NCI-H2227 treated with DMSO at 0.1 percent for 48 hours (cell line): ENCODE results near the gene ALDH5A1.

Experiments used
- DNase-seq: peaks from one replicate; lab custom pipeline; 2025; lab: John Stamatoyannopoulos, UW

The ALDH5A1 gene

GRCh38 chr6:24494821-24495795 is at the start of gene ALDH5A1:
TSS of gene ALDH5A1 (plus strand) at chr6:24494969. CDS start at chr6:24494997, 28 bp downstream.
- DNase-seq: peak; percentile 60

GRCh38 chr6:24445704-24446103 is 49.1 kb upstream of the ALDH5A1 start:
- no peak for DNase-seq

GRCh38 chr6:24446670-24447069 is 48.1 kb upstream of the ALDH5A1 start:
- DNase-seq: no peak

DNA sequence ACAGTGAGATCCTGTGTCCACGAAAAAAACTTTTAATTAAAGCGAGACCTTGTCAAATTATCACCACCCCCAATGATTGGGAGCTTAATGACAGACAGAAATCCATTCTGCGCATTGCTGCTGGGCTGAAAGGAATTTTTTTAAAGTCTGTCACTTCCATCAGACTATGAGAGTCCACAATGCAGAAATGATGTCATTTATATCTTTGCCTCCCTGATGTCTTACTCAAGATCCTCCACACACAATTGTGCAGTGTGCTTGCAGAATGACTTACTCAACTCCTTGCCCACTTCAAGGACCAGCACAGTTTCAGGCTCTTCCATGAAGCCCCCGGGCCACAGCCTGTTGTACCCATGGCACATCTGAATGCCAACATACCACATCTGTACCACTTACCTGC is 46.4 kb upstream of the ALDH5A1 start:
- no peak for DNase-seq

DNA sequence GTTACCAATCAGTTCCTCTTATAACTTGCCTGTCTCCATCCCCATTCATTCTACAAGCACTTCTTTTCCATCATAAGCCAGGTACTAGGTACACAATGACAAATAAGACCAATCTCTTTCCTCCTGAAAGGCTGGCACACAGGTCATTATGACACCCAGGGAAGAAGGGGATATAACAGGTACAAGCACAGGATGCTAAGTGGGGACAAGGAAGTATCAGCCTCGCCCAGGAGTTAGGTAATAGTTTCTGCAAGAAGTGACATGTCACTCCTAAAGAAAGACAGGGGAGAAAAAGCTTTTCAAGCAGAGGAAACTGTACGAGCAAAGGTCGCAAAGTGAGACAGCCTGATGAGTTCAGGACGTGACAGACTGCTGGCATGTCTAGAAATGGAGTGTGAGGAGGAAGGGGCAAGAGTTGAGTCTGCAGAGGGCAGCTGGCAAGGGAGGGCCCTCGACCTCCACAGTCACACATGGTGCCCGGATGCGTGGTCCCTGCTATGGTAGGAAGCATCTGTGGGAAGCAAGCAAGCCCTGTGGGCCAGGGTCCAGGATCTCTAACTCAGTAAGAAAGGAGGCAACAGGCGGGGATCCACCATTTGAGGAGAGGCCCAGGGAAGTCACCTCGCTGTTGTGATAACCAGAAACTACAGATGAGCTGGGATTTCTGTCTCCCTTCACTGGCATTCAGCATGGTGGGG is 45.8 kb upstream of the ALDH5A1 start:
- no peak for DNase-seq

GRCh38 chr6:24451581-24452388 is 43.0 kb upstream of the ALDH5A1 start:
- no peak for DNase-seq

GRCh38 chr6:24453921-24454320 is 40.8 kb upstream of the ALDH5A1 start:
- DNase-seq: no peak

- DNase-seq: no peak
Measured at GRCh38 chr6:24454452-24454851, 40.3 kb upstream of the ALDH5A1 start.

DNA sequence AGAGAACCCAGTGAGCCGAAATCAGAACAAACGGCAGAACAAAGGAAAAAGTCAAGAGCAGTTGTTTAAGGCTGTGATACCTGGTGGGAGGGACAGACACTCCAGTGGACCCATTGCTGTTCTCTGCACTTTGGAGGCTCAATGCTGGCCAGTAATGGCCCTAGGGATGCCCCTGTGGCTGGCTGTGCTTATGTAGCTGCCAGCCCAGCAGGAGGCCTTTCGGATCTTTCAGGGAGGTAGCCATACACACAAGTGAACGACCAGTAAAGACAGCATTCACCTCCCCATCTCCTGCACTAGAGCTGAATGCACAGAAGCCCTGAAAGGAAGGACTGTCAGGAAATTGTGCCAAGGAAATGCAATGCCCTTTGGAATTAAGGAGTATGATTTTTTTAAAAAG is 39.7 kb upstream of the ALDH5A1 start:
- no peak for DNase-seq

GRCh38 chr6:24458134-24458533 is 36.6 kb upstream of the ALDH5A1 start:
- DNase-seq: no peak

DNA sequence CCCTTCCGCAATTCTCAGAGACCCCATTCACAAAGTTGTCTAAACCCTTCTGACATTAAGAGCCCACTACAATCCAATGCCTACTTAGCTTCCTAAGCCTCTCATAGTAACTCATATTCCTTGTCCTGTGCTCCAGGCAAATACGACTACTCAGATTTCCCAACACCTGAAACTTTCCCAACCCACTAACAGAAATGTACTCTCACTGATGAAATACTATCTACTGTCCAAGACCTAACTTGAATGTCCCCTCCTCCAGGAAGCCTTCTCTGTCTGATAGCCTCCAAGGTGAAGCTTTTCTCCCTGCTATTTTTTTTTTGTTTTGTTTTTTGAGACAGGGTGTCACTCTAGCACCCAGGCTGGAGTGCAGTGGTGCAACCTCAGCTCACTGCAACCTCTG is 35.8 kb upstream of the ALDH5A1 start:
- DNase-seq: no peak

DNA sequence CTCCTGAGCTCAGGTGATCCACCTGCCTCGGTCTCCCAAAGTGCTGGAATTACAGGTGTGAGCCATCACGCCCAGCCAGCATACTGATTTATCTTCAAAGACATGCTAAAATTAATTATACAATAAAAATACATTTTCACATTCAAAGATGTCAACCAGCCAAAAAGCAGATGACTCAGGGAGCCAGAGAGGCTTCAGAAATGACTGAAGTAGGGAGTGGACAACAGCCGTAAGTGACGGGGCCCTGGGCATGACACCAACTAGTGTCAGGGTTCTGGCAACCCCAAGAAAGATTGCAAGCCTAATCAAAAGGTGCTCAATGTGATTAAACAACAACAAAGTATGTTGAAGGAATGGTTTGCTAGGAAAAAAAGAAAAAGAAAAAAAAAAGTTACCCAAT is 33.8 kb upstream of the ALDH5A1 start:
- no peak for DNase-seq

DNA sequence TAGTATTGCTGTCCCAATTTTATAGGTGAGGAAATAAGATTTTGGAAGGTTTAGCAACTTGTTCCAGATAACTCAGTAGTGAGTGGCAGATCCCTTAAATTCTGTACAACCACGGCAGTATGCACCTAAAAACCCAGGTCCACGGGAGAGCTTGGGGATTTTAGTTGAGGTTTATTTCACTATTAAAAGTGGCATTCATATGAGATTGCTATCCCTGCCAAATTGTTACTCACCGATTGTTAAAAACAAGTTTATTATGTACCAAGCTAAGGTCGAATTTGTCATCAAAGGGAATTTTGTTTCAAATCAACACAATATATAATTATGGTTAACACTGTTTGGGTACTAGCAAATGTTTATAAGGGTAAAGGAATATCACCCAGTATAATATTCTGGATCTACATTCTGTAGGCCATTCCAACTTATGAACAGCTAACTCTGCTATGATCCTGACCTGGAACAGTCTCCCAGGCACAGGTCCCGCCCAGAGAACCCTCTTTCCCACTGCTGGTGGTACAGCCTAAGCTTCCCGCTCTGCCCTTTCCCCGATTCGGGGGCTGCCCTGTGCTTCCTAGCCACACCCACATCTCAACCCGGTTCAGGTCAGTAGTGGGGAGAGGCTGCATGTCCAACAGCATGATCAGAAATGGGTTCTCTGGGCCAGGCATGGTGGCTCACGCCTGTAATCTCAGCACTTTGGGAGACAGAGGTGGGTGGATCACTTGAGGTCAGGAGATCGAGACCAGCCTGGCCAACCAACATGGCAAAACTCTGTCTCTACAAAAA is 30.3 kb upstream of the ALDH5A1 start:
- no peak for DNase-seq

DNA sequence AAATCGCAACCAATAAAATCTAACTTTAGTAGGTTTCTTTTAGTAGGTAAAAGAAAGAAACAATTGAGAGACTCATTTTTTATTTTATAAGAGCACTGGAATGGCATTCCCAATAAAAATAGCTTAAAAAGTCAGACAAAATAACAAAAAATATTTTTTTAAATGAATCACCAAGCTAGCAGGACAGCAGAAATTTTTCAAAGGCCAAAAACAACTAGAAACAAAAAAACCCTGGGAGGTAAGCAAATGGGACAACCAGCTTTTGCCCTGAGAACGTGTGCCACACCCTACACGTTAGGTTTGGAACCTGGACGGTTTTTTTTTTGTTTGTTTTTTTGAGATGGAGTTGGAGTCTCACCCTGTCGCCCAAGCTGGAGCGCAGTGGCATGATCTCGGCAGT is 25.0 kb upstream of the ALDH5A1 start:
- no peak for DNase-seq

- no peak for DNase-seq
Measured at GRCh38 chr6:24472181-24472580, 22.6 kb upstream of the ALDH5A1 start.

DNA sequence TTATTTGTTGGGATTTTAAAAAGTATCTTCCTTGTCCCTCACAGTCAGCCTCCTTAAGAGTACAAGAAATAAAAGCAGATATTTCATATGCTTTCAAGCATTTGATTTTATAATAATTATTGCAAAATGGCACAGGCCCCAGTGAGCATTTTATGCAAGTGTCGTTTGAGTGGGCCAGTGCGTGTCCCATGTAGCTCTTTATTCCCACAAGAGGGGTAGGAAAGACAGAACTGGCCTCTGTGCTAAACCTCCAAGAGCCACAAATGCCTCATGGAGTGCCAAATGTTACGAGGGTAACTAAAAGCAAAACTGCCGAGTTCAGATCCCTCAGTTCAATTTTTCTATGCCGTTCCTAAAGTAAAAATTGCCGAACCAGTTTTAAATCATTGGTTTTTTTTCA is 18.1 kb upstream of the ALDH5A1 start:
- no peak for DNase-seq

DNA sequence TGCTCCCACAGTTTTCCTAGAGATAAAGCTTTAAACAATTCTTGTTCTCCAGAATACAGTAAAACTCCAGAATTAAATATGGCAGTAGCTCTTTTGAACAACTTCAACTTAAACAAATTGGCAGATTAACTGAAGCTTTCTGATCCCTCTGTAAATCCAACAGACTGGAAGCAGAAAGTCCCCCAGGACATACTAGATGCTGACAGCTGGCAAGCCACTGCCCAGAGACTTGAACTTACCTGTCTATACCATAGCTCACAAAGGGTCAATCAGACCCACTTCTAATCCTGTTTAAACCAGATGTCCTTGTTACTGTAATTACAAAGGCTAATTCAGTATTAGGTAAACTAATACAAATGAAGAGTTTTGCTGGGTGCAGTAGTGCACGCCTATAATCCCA is 17.7 kb upstream of the ALDH5A1 start:
- no peak for DNase-seq

DNA sequence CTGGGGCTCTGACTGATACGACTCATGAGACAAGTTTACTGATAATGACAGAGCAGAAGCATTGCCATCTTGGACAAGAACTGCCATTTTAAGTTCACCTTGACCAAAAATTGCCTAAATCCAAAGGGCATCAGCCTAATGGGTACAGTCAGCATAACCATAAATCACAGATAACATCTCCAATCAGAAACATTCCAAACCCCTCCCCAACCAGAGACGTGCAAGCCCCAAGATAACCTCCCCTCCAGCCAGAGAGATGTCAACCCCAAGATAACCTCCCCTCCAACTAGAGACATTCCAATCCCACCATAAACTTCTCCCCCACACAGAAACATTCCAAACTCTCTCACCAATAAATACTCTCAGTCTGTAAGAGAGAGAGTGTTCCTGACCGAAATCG is 15.9 kb upstream of the ALDH5A1 start:
- no peak for DNase-seq

- DNase-seq: no peak
Measured at GRCh38 chr6:24480705-24481104, 14.1 kb upstream of the ALDH5A1 start.

- DNase-seq: no peak
Measured at GRCh38 chr6:24481449-24481848, 13.3 kb upstream of the ALDH5A1 start.

- no peak for DNase-seq
Measured at GRCh38 chr6:24484657-24485323, 10.0 kb upstream of the ALDH5A1 start.
